Measurements from ENCODE around the gene ADGRB3. TPM values are rescaled to one million over a fixed set of nuclear protein-coding genes. Genes with fewer than 3 reads are reported as not detected.

The ADGRB3 gene
- total and polyA plus RNA-seq, 4 donors = 0.21 to 2.3 (median 0.48) TPM

GRCh38 chr6:69220375-69220774 lies 585.3 kb downstream of the ADGRB3 start:
- 63% methylated on average over 3 of the region's 3 CpGs for WGBS
- Histone ChIP-seq H3K27ac (ENCODE audit: low read depth in 1 of 2, low read length in 2 of 2) (no peak overlapping the region), H3K9me3 (ENCODE audit: control insufficient read depth in 4 of 4, low read length in 3 of 4) (no peaks in the 10 kb centered on the region), H3K4me1 (ENCODE audit: control insufficient read depth in 4 of 4, insufficient read depth in 4 of 4, low read length in 3 of 4) (no peaks in the 10 kb centered on the region), H3K27me3 (ENCODE audit: control insufficient read depth in 4 of 4, insufficient read depth in 4 of 4, low read length in 3 of 4) (no peaks in the 10 kb centered on the region), H3K36me3 (ENCODE audit: control insufficient read depth in 4 of 4, insufficient read depth in 3 of 4, low read depth in 1 of 4, low read length in 3 of 4) (no peaks in the 10 kb centered on the region), H3K9ac (ENCODE audit: low read depth in 1 of 2, low read length in 2 of 2) (no peak overlapping the region), H3K4me3 (ENCODE audit: low read depth in 1 of 3, low read length in 3 of 3) (no peak overlapping the region)
- TF ChIP-seq YY1 (IDR thresholded peaks at IDR 0.05) (no peak), TAF1 (conservative IDR thresholded peaks at IDR 0.05) (no peak), NR2F2 (IDR thresholded peaks at IDR 0.05) (no peak), RAD21 (IDR thresholded peaks at IDR 0.05) (no peak), HNF4G (IDR thresholded peaks at IDR 0.05) (no peak), MAX (IDR thresholded peaks at IDR 0.05) (no peak), HNF4A (conservative IDR thresholded peaks at IDR 0.05) (no peak), FOXA1 (IDR thresholded peaks at IDR 0.05) (no peak), EGR1 (IDR thresholded peaks at IDR 0.05; ENCODE audit: low read depth in 2 of 2) (no peak)
- TF ChIP-seq, protein P1, sequence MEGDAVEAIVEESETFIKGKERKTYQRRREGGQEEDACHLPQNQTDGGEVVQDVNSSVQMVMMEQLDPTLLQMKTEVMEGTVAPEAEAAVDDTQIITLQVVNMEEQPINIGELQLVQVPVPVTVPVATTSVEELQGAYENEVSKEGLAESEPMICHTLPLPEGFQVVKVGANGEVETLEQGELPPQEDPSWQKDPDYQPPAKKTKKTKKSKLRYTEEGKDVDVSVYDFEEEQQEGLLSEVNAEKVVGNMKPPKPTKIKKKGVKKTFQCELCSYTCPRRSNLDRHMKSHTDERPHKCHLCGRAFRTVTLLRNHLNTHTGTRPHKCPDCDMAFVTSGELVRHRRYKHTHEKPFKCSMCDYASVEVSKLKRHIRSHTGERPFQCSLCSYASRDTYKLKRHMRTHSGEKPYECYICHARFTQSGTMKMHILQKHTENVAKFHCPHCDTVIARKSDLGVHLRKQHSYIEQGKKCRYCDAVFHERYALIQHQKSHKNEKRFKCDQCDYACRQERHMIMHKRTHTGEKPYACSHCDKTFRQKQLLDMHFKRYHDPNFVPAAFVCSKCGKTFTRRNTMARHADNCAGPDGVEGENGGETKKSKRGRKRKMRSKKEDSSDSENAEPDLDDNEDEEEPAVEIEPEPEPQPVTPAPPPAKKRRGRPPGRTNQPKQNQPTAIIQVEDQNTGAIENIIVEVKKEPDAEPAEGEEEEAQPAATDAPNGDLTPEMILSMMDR (IDR thresholded peaks at IDR 0.05; ENCODE audit: low read depth, low read length, missing input control) = no peak
- TF ChIP-seq, protein P2, sequence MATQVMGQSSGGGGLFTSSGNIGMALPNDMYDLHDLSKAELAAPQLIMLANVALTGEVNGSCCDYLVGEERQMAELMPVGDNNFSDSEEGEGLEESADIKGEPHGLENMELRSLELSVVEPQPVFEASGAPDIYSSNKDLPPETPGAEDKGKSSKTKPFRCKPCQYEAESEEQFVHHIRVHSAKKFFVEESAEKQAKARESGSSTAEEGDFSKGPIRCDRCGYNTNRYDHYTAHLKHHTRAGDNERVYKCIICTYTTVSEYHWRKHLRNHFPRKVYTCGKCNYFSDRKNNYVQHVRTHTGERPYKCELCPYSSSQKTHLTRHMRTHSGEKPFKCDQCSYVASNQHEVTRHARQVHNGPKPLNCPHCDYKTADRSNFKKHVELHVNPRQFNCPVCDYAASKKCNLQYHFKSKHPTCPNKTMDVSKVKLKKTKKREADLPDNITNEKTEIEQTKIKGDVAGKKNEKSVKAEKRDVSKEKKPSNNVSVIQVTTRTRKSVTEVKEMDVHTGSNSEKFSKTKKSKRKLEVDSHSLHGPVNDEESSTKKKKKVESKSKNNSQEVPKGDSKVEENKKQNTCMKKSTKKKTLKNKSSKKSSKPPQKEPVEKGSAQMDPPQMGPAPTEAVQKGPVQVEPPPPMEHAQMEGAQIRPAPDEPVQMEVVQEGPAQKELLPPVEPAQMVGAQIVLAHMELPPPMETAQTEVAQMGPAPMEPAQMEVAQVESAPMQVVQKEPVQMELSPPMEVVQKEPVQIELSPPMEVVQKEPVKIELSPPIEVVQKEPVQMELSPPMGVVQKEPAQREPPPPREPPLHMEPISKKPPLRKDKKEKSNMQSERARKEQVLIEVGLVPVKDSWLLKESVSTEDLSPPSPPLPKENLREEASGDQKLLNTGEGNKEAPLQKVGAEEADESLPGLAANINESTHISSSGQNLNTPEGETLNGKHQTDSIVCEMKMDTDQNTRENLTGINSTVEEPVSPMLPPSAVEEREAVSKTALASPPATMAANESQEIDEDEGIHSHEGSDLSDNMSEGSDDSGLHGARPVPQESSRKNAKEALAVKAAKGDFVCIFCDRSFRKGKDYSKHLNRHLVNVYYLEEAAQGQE (IDR thresholded peaks at IDR 0.05) = no peak
- TF ChIP-seq, protein P3, sequence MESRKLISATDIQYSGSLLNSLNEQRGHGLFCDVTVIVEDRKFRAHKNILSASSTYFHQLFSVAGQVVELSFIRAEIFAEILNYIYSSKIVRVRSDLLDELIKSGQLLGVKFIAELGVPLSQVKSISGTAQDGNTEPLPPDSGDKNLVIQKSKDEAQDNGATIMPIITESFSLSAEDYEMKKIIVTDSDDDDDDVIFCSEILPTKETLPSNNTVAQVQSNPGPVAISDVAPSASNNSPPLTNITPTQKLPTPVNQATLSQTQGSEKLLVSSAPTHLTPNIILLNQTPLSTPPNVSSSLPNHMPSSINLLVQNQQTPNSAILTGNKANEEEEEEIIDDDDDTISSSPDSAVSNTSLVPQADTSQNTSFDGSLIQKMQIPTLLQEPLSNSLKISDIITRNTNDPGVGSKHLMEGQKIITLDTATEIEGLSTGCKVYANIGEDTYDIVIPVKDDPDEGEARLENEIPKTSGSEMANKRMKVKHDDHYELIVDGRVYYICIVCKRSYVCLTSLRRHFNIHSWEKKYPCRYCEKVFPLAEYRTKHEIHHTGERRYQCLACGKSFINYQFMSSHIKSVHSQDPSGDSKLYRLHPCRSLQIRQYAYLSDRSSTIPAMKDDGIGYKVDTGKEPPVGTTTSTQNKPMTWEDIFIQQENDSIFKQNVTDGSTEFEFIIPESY (IDR thresholded peaks at IDR 0.05) = no peak
- TF ChIP-seq, protein P4, sequence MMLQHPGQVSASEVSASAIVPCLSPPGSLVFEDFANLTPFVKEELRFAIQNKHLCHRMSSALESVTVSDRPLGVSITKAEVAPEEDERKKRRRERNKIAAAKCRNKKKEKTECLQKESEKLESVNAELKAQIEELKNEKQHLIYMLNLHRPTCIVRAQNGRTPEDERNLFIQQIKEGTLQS (IDR thresholded peaks at IDR 0.05) = no peak
- no peak for DNase-seq (ENCODE audit: low spot score)

GRCh38 chr6:69232008-69232407 lies 596.9 kb downstream of the ADGRB3 start:
- Histone ChIP-seq H3K36me3 (ENCODE audit: control insufficient read depth in 4 of 4, insufficient read depth in 3 of 4, low read depth in 1 of 4, low read length in 3 of 4) (no peaks in the 10 kb centered on the region), H3K27ac (ENCODE audit: low read depth in 1 of 2, low read length in 2 of 2) (no peak overlapping the region), H3K9me3 (ENCODE audit: control insufficient read depth in 4 of 4, low read length in 3 of 4) (no peaks in the 10 kb centered on the region), H3K27me3 (ENCODE audit: control insufficient read depth in 4 of 4, insufficient read depth in 4 of 4, low read length in 3 of 4) (no peaks in the 10 kb centered on the region), H3K9ac (ENCODE audit: low read depth in 1 of 2, low read length in 2 of 2) (no peak overlapping the region), H3K4me1 (ENCODE audit: control insufficient read depth in 4 of 4, insufficient read depth in 4 of 4, low read length in 3 of 4) (no peaks in the 10 kb centered on the region), H3K4me3 (ENCODE audit: low read depth in 1 of 3, low read length in 3 of 3) (no peak overlapping the region)
- TF ChIP-seq, protein P3 (IDR thresholded peaks at IDR 0.05) = no peak
- TF ChIP-seq FOXA1 (IDR thresholded peaks at IDR 0.05) (no peak), HNF4A (conservative IDR thresholded peaks at IDR 0.05) (no peak)
- TF ChIP-seq, protein P1 (IDR thresholded peaks at IDR 0.05; ENCODE audit: low read depth, low read length, missing input control) = no peak
- no peak for DNase-seq (ENCODE audit: low spot score)
- 40% methylated on average over 3 of the region's 3 CpGs for WGBS
